Keratinocyte (primary cell): ENCODE measurements around the gene DIRAS1. TPM values are rescaled to one million over a fixed set of nuclear protein-coding genes. Genes with fewer than 3 reads are reported as not detected.

Experiments
- DNase-seq: peaks from one replicate; pipeline ENCODE4 v3.0.0-alpha.2; 2011; ENCODE audit warnings: low read depth, missing footprints, low spot score
- FAIRE-seq: peaks from 2 replicates; lab custom pipeline; 2011; peaks lifted over from hg19 to GRCh38; lab: Jason Lieb, UNC
- H2AFZ ChIP-seq: 2 replicates; pipeline ENCODE4 v1.6.0; 2012; ENCODE audit warnings: low read length, control low read depth, inconsistent platforms; ENCODE audit not compliant: control insufficient read depth
- H3K27ac ChIP-seq: 2 replicates; pipeline ENCODE4 v1.5.1; 2011; ENCODE audit warnings: low read length; ENCODE audit not compliant: control insufficient read depth, insufficient read depth
- H3K27me3 ChIP-seq: 3 replicates; pipeline ENCODE4 v1.6.0; 2011; ENCODE audit warnings: low read length; ENCODE audit not compliant: control insufficient read depth, insufficient read depth; ENCODE audit errors: extremely low read depth
- H3K36me3 ChIP-seq, 2 experiments: 2 replicates in 1 of 2; 3 replicates in 1 of 2; pipeline ENCODE4 v1.5.1; 2011; ENCODE audit warnings: low read length in 2 of 2, mild to moderate bottlenecking in 1 of 2; ENCODE audit not compliant: control insufficient read depth in 2 of 2, insufficient read depth in 2 of 2; ENCODE audit errors: extremely low read depth in 1 of 2
- H3K4me1 ChIP-seq: 3 replicates; pipeline ENCODE4 v1.5.1; 2011; ENCODE audit warnings: low read length; ENCODE audit not compliant: control insufficient read depth, insufficient read depth; ENCODE audit errors: extremely low read depth
- H3K4me2 ChIP-seq: 3 replicates; pipeline ENCODE4 v1.6.0; 2011; ENCODE audit warnings: low read depth, low read length; ENCODE audit not compliant: control insufficient read depth, insufficient read depth; ENCODE audit errors: extremely low read depth
- H3K4me3 ChIP-seq, 3 experiments: fragments of 200-600 bp in 1 of 3; sonication (generic) in 1 of 3; 2 replicates in 2 of 3; 3 replicates in 1 of 3; pipeline ENCODE4 v1.5.1; 2011 to 2016; ENCODE audit warnings: low read length in 3 of 3, mild to moderate bottlenecking in 3 of 3, control low read depth in 2 of 3, inconsistent platforms in 1 of 3, low read depth in 1 of 3, mixed read lengths in 1 of 3, mixed run types in 1 of 3, moderate library complexity in 1 of 3; ENCODE audit not compliant: control insufficient read depth in 2 of 3, insufficient read depth in 2 of 3; ENCODE audit errors: extremely low read depth in 1 of 3
- H3K79me2 ChIP-seq: 2 replicates; pipeline ENCODE4 v1.6.0; 2012; ENCODE audit warnings: low read length; ENCODE audit not compliant: control insufficient read depth, insufficient read depth
- H3K9ac ChIP-seq: 3 replicates; pipeline ENCODE4 v1.6.0; 2011; ENCODE audit warnings: low read length; ENCODE audit not compliant: control insufficient read depth, insufficient read depth; ENCODE audit errors: extremely low read depth
- H3K9me1 ChIP-seq: 3 replicates; pipeline ENCODE4 v1.6.0; 2011; ENCODE audit warnings: low read length; ENCODE audit not compliant: control insufficient read depth, insufficient read depth; ENCODE audit errors: extremely low read depth
- H3K9me3 ChIP-seq: 2 replicates; pipeline ENCODE4 v1.5.1; 2012; ENCODE audit warnings: low read depth, low read length; ENCODE audit not compliant: control insufficient read depth
- H4K20me1 ChIP-seq: 3 replicates; pipeline ENCODE4 v1.6.0; 2011; ENCODE audit warnings: low read length; ENCODE audit not compliant: control insufficient read depth, insufficient read depth; ENCODE audit errors: extremely low read depth
- EZH2 ChIP-seq: IDR thresholded peaks from one replicate; pipeline ENCODE4 v1.6.1; 2012; ENCODE audit warnings: inconsistent platforms, mild to moderate bottlenecking, low read length, moderate library complexity
- dilution Hi-C: fragments of 300-500 bp; cut with MboI; formaldehyde crosslinking; loops from one replicate; pipeline ENCODE4 v1.7.0; 2020; ENCODE audit warnings: low sequenced_read_pairs; ENCODE audit not compliant: extremely low pct_ligation_motif_present
- polyA plus RNA-seq, 5 experiments: library from polyadenylated mRNA; depleted of rRNA in 3 of 5; stranded (reverse) in 3 of 5; stranded (forward) in 1 of 5; unstranded in 1 of 5; fragments of >200 nt; gene quantifications; 1 replicate in 1 of 5; 2 replicates in 3 of 5; 3 replicates in 1 of 5; pipeline versions ENCODE4 v1.2.1 to v1.2.3, GENCODE V29; 2011 to 2012; ENCODE audit warnings: missing spikeins in 2 of 5, low read depth in 1 of 5, low replicate concordance in 1 of 5
- TF ChIP-seq, protein P1 (sequence below), 3 experiments: IDR thresholded peaks in 1 of 3; conservative IDR thresholded peaks in 1 of 3; optimal IDR thresholded peaks in 1 of 3; 2 replicates in 2 of 3; 3 replicates in 1 of 3; pipeline versions ENCODE3 to v1.5.1; 2011; ENCODE audit warnings: low read length in 3 of 3, mild to moderate bottlenecking in 3 of 3, moderate library complexity in 2 of 3, control low read depth in 1 of 3, inconsistent platforms in 1 of 3; ENCODE audit not compliant: insufficient read depth in 2 of 3; ENCODE audit errors: extremely low read depth in 1 of 3

DIRAS1 gene
- polyA plus RNA-seq, 1 donor (not counting 4 experiments of a cell fraction or from before 2014, with no cell fraction given): 0.10 TPM

DNA sequence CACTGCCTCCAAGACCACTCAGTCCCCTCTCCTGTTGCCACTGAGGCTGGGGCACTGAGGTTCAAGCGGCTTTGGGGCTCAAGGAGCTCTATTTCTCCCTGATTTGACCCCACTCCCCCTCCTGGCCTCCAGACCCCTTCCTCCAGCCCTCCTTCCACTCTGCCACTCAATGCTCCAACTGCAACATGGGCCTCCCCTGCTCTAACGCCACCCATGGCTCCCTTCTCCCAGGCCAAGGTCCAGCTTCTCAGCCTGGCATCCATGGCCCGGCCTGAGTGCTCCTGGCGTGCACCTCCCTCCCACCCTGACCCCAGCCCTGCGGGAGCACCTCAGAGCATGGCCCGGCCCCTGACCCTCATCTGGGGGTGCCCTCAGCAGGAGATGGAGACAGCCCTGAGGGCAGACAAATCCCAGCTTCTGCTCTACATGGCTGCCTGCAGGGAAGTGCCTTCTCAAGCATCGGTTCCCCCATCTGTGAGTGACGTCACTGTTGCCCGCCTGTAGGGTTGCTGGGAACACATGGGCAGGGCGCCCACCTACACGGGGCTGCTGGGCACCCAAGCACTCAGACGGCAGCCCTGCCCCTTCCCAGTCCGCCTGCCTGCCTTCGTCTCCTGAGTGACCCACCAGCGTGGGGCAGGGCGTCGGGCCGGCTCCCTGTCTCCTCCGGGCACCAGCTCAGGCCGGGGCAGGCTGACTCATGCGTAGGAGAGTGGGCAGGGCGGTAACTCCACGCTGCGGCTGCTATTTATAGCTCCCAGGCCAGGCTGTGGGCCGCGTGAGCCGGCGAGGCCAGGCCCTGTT, 1.6 kb upstream of the DIRAS1 start:
- no peak overlapping the region for H3K4me3 ChIP-seq
- H3K27me3 ChIP-seq: peaks cover 44% of the 10 kb centered on the region
- FAIRE-seq (no peak), DNase-seq (no peak)
- H3K36me3 ChIP-seq: no peaks in the 10 kb centered on the region
- H3K9ac ChIP-seq: no peak overlapping the region
- H3K79me2 ChIP-seq: no peaks in the 10 kb centered on the region
- no peak overlapping the region for H3K4me2 ChIP-seq
- H3K4me1 ChIP-seq: peaks cover 12% of the 10 kb centered on the region
- no peak overlapping the region for H2AFZ ChIP-seq
- no peaks in the 10 kb centered on the region for H3K9me3 ChIP-seq
- no peak overlapping the region for H3K27ac ChIP-seq
- TF ChIP-seq, protein P1, sequence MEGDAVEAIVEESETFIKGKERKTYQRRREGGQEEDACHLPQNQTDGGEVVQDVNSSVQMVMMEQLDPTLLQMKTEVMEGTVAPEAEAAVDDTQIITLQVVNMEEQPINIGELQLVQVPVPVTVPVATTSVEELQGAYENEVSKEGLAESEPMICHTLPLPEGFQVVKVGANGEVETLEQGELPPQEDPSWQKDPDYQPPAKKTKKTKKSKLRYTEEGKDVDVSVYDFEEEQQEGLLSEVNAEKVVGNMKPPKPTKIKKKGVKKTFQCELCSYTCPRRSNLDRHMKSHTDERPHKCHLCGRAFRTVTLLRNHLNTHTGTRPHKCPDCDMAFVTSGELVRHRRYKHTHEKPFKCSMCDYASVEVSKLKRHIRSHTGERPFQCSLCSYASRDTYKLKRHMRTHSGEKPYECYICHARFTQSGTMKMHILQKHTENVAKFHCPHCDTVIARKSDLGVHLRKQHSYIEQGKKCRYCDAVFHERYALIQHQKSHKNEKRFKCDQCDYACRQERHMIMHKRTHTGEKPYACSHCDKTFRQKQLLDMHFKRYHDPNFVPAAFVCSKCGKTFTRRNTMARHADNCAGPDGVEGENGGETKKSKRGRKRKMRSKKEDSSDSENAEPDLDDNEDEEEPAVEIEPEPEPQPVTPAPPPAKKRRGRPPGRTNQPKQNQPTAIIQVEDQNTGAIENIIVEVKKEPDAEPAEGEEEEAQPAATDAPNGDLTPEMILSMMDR (optimal IDR thresholded peaks at IDR 0.05 in 1 of 3, IDR thresholded peaks at IDR 0.05 in 1 of 3, conservative IDR thresholded peaks at IDR 0.05 in 1 of 3; ENCODE audit: extremely low read depth in 1 of 3, insufficient read depth in 2 of 3, low read length in 3 of 3): no peak
- dilution Hi-C loops: no loop called here
- no peaks in the 10 kb centered on the region for H3K9me1 ChIP-seq
- H4K20me1 ChIP-seq: peaks cover 3% of the 10 kb centered on the region

DNA sequence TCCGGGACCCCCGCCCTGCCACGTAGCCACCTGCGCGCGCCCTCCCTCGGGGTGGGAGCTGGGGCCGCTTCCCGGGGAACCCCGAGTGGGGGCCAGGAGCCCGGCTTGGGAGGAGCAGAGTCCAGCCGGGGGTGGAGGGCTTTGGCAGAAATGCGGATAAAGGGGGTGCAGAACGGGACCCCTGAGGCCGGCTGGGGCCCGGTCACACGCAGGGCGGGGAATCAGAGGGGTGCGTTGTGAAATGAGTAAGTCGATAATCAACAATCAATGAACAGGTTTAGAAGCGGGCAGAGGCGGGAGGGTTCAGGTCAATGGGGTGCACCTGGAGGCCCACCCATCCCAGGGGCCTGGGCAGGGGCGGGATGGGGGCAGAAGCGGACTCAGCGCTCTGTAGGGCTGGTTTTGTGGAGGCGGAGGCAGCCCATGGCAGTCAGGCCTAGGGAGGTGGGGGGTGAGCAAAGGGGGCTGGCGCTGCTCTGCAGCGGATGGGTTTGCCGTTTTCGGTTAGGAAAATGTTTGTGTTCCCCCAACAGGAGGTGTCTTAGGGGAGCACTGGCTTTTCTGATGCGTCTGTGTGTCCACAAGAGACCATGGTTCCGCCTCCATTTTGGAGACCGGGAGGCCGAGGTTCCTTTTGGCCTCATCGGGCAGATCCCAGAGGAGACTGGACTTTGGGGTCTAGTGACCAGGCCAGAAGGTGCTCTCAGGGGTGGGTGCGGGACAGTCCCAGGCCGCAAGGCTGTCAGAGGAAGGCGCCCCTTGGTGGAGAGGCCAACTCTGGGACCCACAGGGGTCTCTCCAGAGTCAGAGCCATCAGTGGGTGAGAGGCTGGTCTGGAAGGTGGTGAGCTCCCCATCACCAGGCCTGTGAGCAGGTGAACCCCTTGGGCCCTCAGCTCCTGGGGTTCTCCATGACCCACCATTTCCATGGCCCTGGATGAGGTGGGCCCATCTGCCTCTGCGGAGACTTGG, 683 bp upstream of the DIRAS1 start:
- DNase-seq: no peak
- H2AFZ ChIP-seq: no peak overlapping the region
- TF ChIP-seq EZH2: no peak
- TF ChIP-seq, protein P1 (optimal IDR thresholded peaks at IDR 0.05 in 1 of 3, IDR thresholded peaks at IDR 0.05 in 1 of 3, conservative IDR thresholded peaks at IDR 0.05 in 1 of 3; ENCODE audit: extremely low read depth in 1 of 3, insufficient read depth in 2 of 3, low read length in 3 of 3): no peak
- H3K4me2 ChIP-seq: no peak overlapping the region
- no peak for FAIRE-seq
- no peaks in the 10 kb centered on the region for H3K9me3 ChIP-seq
- no peaks in the 10 kb centered on the region for H3K9me1 ChIP-seq
- H4K20me1 ChIP-seq: no peaks in the 10 kb centered on the region
- H3K36me3 ChIP-seq: no peaks in the 10 kb centered on the region
- H3K79me2 ChIP-seq: no peaks in the 10 kb centered on the region
- no peak overlapping the region for H3K27ac ChIP-seq
- peaks cover 3% of the 10 kb centered on the region for H3K4me1 ChIP-seq
- no peak overlapping the region for H3K9ac ChIP-seq
- peaks cover 41% of the 10 kb centered on the region for H3K27me3 ChIP-seq
- H3K4me3 ChIP-seq: no peak overlapping the region
- dilution Hi-C loops: no loop called here
